ENCODE data around the gene TAX1BP3.

The TAX1BP3 gene

GRCh38 chr17:3658784-3659449 lies 9.5 kb downstream of the TAX1BP3 start:
- DNase-seq (ENCODE audit: low read depth in 1 of 2, low spot score in 1 of 2), result no peak

DNA sequence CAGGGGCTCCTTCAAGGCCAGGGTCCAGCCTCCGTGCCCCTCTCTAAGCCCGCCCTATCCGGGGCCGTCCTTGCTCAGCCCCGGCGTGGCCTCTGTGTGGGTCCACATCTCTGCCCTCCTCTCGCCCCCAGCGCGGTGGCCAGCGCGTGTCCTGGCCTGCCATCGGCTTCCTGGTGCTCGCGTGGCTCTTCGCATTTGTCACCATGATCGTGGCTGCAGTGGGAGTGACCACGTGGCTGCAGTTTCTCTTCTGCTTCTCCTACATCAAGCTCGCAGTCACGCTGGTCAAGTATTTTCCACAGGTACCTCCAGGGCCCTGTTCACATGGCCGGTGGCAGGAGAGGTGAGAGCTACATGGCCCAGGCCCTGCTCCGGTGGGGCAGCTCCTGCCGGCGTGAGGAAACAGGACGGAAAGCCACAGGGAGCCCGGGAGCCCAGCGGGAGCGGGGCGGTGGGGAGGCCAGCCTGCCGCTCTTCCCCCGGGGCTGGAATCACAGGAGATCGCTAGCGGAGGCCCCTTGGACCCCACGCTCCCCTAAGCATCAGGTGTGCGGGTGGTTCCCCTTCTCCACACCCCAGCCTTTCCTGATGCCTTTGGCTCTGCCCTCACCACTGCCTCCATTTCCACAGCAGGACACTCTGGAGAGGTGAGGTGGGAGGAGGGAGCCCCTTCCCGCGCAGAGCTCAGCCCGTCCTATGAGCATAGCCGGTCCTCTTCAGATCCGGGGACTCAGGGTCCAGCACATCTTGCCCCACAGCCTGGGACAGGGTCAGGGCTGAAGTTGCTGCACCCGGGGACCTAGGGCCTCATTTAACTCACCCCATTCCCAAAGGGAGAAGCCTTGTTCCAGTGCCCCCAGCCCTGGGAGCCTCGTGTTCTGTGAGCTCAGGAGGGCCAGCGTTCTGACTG lies 10.2 kb downstream of the TAX1BP3 start:
- DNase-seq (ENCODE audit: low read depth in 1 of 2, low spot score in 1 of 2), result no peak

GRCh38 chr17:3657588-3657869 lies 10.8 kb downstream of the TAX1BP3 start:
- no peak for DNase-seq (ENCODE audit: low read depth in 1 of 2, low spot score in 1 of 2)

DNA sequence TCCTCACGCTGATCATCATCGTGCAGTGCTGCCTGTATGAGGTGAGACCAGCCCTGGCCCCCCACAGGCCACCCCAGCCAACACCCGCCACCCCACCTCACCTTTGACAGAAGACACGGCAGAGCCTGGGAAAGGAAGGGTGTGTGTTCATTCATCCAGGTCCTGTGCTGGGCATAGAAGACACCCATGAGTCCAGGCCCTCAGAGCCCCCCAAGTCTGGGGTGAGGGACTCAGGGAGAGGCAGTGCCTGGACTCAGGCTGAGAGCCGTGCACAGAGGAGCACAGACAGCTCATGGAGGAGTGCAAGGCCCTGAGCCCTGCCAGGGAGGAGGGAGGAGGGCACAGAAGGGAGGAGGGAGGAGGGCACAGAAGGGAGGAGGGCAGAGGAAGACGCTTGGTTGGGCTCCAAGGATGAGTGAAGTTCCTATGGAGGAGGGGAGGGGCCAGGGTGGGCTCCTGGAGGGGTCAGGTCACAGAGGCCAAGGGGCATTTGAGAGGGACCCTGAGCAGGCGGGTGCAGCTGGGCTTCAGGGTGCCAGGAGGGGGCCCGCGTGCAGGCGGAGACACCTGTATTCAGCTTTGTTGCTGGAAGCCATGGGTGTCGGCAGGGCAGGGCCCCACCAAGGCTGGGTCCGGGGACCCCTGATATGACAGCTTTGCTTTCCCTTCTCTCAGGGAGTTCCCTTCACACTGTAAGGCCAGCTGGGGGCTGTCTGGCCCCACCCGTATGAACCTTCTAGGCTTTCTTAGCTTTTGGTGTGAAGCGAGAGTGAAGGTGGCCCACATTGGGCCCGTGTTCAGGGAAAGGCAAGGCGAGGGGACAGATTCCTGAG lies 11.4 kb downstream of the TAX1BP3 start:
- no peak for DNase-seq (ENCODE audit: low read depth in 1 of 2, low spot score in 1 of 2)

DNA sequence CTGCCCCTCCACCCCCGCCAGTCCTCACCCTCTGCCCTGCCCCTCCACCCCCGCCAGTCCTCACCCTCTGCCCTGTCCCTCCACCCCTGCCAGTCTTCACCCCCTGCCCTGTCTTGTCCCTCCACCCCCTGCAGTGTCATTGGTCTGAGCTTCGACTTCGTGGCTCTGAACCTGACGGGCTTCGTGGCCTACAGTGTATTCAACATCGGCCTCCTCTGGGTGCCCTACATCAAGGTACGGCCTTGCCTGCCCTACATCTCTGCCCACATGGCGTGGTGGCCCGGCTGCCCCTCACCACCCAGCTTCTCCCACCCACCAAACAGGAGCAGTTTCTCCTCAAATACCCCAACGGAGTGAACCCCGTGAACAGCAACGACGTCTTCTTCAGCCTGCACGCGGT lies 12.0 kb downstream of the TAX1BP3 start:
- no peak for DNase-seq (ENCODE audit: low read depth in 1 of 2, low spot score in 1 of 2)

DNA sequence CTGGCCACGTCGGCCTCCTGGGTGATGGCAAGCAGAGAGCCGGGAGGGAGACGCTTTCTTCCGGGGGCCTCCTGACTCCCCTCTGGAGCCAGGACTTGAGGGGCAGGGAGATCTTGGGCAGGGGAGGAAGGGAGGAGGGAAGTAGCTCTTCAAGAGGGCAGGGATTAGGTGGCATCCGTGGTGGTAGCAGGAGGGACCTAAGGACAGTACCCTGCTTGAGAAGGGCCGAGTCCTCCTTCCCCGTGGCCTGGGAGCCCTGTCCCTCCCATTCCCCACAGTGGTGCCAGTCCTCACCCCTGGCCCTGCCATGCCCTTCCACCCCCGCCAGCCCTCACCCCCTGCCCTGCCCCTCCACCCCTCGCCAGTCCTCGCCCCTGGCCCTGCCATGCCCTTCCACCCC lies 12.6 kb downstream of the TAX1BP3 start:
- DNase-seq (ENCODE audit: low read depth in 1 of 2, low spot score in 1 of 2), result no peak

- DNase-seq (ENCODE audit: low read depth in 1 of 2, low spot score in 1 of 2), result no peak
These were observed 20.4 kb downstream of the TAX1BP3 start for GRCh38 chr17:3647769-3648555.

GRCh38 chr17:3647251-3647650 lies 21.1 kb downstream of the TAX1BP3 start:
- DNase-seq (ENCODE audit: low read depth in 1 of 2, low spot score in 1 of 2), result no peak

DNA sequence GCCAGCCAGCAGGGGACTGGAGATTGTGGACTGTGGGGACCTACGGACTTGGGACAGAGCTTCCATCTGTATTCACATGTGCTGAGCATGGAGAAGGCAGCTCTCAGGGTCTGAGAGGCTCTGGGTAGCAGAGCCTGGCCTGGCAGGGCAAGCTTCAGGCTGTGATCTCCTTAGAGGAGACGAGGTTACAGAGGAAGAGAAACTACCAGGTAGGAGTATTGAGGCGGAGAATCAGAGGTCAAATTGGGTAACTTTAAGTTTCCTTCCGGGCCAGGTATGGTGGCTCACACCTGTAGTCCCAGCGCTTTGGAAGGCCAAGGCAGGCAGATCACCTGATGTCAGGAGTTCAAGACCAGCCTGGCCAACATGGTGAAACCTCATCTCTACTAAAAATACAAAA lies 23.1 kb downstream of the TAX1BP3 start:
- DNase-seq (ENCODE audit: low read depth in 1 of 2, low spot score in 1 of 2), result no peak

- no peak for DNase-seq (ENCODE audit: low read depth in 1 of 2, low spot score in 1 of 2)
These were observed 24.5 kb downstream of the TAX1BP3 start for GRCh38 chr17:3643889-3644349.

- no peak for DNase-seq (ENCODE audit: low read depth in 1 of 2, low spot score in 1 of 2)
These were observed 26.5 kb downstream of the TAX1BP3 start for GRCh38 chr17:3641717-3642486.

GRCh38 chr17:3641014-3641413 lies 27.4 kb downstream of the TAX1BP3 start:
- no peak for DNase-seq (ENCODE audit: low read depth in 1 of 2, low spot score in 1 of 2)

GRCh38 chr17:3639981-3640596 lies 28.3 kb downstream of the TAX1BP3 start:
- no peak for DNase-seq (ENCODE audit: low read depth in 1 of 2, low spot score in 1 of 2)

GRCh38 chr17:3636908-3637373 lies 31.4 kb downstream of the TAX1BP3 start:
- DNase-seq (ENCODE audit: low read depth in 1 of 2, low spot score in 1 of 2), result no peak

GRCh38 chr17:3636154-3636907 lies 32.0 kb downstream of the TAX1BP3 start, which contains the start of the genes CTNS and SHPK:
CTNS (plus strand) TSS chr17:3636760; CDS start chr17:3640207, 3,447 bp downstream.
SHPK (minus strand) TSS chr17:3636250; CDS start chr17:3636219, 31 bp downstream.
- DNase-seq (ENCODE audit: low read depth in 1 of 2, low spot score in 1 of 2), result peak; percentile 86 to 92

- no peak for DNase-seq (ENCODE audit: low read depth in 1 of 2, low spot score in 1 of 2)
These were observed 32.8 kb downstream of the TAX1BP3 start for GRCh38 chr17:3635474-3636153.

GRCh38 chr17:3632287-3632686 lies 36.1 kb downstream of the TAX1BP3 start:
- no peak for DNase-seq (ENCODE audit: low read depth in 1 of 2, low spot score in 1 of 2)

DNA sequence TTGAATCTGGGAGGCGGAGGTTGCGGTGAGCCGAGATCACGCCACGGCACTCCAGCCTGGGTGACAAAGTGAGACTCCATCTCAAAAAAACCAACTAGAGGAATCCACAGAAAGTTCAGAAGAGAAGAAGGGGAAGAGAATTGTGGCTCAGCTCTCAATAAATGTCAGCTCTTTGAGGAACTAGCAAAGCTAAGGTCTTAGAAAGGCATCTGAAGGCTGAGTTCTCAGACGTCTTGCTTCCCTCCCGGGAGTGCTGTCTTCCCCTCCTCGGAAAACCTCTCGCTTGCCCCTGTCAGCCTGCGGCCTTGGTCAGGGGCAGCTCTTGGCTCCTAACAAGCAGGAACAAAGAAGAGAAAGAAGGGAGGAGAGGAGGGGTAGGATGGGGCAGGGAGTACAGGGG lies 37.6 kb downstream of the TAX1BP3 start:
- DNase-seq (ENCODE audit: low read depth in 1 of 2, low spot score in 1 of 2), result no peak
